HEK293 (cell line): ENCODE measurements around the gene ITPKA.

Experiments used
- KLF8 ChIP-seq: fragments of 450-650 bp; formaldehyde crosslinking; IDR thresholded peaks from 2 replicates; pipeline ENCODE4 v1.5.1; 2016; ENCODE audit warnings: missing biosample characterization, missing genetic modification characterization
- ZNF701 ChIP-seq: fragments of 450-650 bp; formaldehyde crosslinking; IDR thresholded peaks from 2 replicates; pipeline ENCODE4 v1.5.1; 2016; ENCODE audit warnings: missing biosample characterization, missing genetic modification characterization
- ZNF830 ChIP-seq: fragments of 450-650 bp; IDR thresholded peaks from 2 replicates; pipeline ENCODE4 v1.5.0; 2018; ENCODE audit warnings: missing biosample characterization, missing genetic modification characterization, low read depth, mild to moderate bottlenecking, moderate library complexity
- TF ChIP-seq, protein P1 (sequence below): fragments of 450-650 bp; formaldehyde crosslinking; IDR thresholded peaks from 2 replicates; pipeline ENCODE4 v1.5.1; 2016; ENCODE audit warnings: missing biosample characterization, missing genetic modification characterization

DNA sequence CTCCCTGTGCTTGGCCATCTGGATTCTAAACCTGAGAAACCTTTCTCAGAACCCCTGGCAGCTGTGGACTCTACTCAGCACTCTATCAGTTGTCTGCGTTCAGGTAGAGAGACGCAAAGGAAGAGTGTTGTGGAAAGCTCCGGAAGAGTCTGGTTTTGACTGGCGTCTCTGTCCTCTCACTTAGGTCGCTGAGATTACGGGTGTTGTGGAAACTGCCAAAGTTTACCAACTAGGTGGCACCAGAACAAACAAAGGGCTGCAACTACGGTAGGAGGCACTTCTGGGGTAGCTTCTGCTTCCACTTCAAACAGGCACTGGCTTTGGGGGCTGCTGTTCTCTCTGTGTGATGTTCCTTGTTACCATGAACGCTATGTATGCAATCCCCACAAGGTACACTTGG lies 19.2 kb upstream of the ITPKA start:
- TF ChIP-seq, protein P1, sequence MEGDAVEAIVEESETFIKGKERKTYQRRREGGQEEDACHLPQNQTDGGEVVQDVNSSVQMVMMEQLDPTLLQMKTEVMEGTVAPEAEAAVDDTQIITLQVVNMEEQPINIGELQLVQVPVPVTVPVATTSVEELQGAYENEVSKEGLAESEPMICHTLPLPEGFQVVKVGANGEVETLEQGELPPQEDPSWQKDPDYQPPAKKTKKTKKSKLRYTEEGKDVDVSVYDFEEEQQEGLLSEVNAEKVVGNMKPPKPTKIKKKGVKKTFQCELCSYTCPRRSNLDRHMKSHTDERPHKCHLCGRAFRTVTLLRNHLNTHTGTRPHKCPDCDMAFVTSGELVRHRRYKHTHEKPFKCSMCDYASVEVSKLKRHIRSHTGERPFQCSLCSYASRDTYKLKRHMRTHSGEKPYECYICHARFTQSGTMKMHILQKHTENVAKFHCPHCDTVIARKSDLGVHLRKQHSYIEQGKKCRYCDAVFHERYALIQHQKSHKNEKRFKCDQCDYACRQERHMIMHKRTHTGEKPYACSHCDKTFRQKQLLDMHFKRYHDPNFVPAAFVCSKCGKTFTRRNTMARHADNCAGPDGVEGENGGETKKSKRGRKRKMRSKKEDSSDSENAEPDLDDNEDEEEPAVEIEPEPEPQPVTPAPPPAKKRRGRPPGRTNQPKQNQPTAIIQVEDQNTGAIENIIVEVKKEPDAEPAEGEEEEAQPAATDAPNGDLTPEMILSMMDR (tag by site-specific recombination), result no peak
- TF ChIP-seq ZNF701 (no peak), ZNF830 (no peak), KLF8 (tag by site-specific recombination) (no peak)
